Activated CD4-positive, CD25-positive, alpha-beta regulatory T cell treated with anti-CD3 and anti-CD28 coated beads, Interleukin-2, amount 50 U/mL, for 72 hours (primary cell): Measurements from ENCODE around the gene ZNF550.

Experiments used
- DNase-seq: peaks from one replicate; pipeline ENCODE4 v3.0.0; 2021

ZNF550 gene

GRCh38 chr19:57559404-57560025 lies at the start of gene ZNF550:
TSS of gene ZNF550 (minus strand) at chr19:57559863. CDS start at chr19:57559682, 181 bp downstream.
- DNase-seq: peak; percentile 85

- no peak for DNase-seq
Observed at GRCh38 chr19:57606931-57607330, 47.3 kb upstream of the ZNF550 start.

GRCh38 chr19:57599761-57600383 lies 40.2 kb upstream of the ZNF550 start, which contains the start of gene ZNF530:
TSS of gene ZNF530 (plus strand) at chr19:57599885. CDS start at chr19:57604346, 4,461 bp downstream.
- DNase-seq: peak; percentile 87

- DNase-seq: no peak
Observed at GRCh38 chr19:57599377-57599760, 39.7 kb upstream of the ZNF550 start.

GRCh38 chr19:57587529-57587928 lies 27.9 kb upstream of the ZNF550 start:
- DNase-seq: no peak

- peak; percentile 75 for DNase-seq
Observed at GRCh38 chr19:57583521-57584416, 24.1 kb upstream of the ZNF550 start, which contains the start of gene ZIK1. TSS of gene ZIK1 (plus strand) at chr19:57584145. CDS start at chr19:57584357, 212 bp downstream.

- no peak for DNase-seq
Observed at GRCh38 chr19:57583104-57583520, 23.4 kb upstream of the ZNF550 start.

- DNase-seq: peak; percentile 89
Observed at GRCh38 chr19:57578487-57579205, 19.0 kb upstream of the ZNF550 start, which contains the start of gene ZNF416. TSS of gene ZNF416 (minus strand) at chr19:57578911. CDS start at chr19:57578704, 207 bp downstream.

GRCh38 chr19:57576661-57577060 lies 17.0 kb upstream of the ZNF550 start:
- DNase-seq: no peak

- no peak for DNase-seq
Observed at GRCh38 chr19:57572415-57572947, 12.8 kb upstream of the ZNF550 start.

GRCh38 chr19:57570707-57571106 lies 11.0 kb upstream of the ZNF550 start:
- DNase-seq: no peak

GRCh38 chr19:57566396-57567265 lies 7.0 kb upstream of the ZNF550 start:
- DNase-seq: no peak

GRCh38 chr19:57563547-57563946 lies 3.9 kb upstream of the ZNF550 start:
- no peak for DNase-seq

- DNase-seq: no peak
Observed at GRCh38 chr19:57560049-57560491, 407 bp upstream of the ZNF550 start.

- no peak for DNase-seq
Observed at GRCh38 chr19:57559008-57559403, 657 bp downstream of the ZNF550 start.

- DNase-seq: no peak
Observed at GRCh38 chr19:57558525-57558924, 1.1 kb downstream of the ZNF550 start.

- no peak for DNase-seq
Observed at GRCh38 chr19:57557659-57558058, 2.0 kb downstream of the ZNF550 start.

- DNase-seq: no peak
Observed at GRCh38 chr19:57552432-57552831, 7.2 kb downstream of the ZNF550 start.

GRCh38 chr19:57546513-57546912 lies 13.2 kb downstream of the ZNF550 start:
- no peak for DNase-seq

- DNase-seq: no peak
Observed at GRCh38 chr19:57537953-57538547, 21.6 kb downstream of the ZNF550 start.
